Measurements from ENCODE around the gene NPR2.

Gene NPR2

DNA sequence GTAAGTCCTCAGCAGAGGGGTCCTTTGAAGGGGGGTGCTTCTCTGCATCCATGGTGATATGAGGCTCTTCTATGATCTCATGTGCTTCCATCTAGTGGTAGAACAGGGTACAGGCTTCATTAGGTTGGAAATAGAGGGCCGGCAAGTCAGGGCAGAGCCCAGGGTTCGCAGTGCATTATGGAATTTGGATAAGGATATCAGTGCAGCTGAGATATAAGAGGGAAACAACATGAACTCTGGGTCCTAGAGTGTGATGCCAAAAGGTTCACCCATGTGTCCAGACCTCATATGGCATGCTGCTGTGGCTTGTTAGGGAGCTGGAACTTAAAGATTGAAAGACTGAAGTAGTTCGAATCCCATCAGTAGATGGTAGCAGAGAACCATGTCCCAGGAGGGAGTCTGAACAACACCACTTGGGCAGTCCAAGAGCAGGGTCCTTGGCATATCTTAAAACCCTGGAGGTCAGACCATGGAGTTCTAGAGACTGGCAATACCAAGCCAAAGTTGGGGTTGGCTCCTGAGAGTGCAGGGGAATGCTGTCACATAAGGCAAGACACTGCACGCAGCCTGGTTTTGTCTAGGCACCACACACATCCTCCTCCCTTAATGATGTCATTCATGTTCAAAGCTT is 34.8 kb downstream of the NPR2 start:
- no peaks in the 10 kb centered on the region for H3K27me3 ChIP-seq
- peak; percentile 51 for DNase-seq
- H3K4me3 ChIP-seq (ENCODE audit: low read depth, low read length) = no peak overlapping the region
- H3K9me3 ChIP-seq = no peaks in the 10 kb centered on the region
- TF ChIP-seq, protein P1, sequence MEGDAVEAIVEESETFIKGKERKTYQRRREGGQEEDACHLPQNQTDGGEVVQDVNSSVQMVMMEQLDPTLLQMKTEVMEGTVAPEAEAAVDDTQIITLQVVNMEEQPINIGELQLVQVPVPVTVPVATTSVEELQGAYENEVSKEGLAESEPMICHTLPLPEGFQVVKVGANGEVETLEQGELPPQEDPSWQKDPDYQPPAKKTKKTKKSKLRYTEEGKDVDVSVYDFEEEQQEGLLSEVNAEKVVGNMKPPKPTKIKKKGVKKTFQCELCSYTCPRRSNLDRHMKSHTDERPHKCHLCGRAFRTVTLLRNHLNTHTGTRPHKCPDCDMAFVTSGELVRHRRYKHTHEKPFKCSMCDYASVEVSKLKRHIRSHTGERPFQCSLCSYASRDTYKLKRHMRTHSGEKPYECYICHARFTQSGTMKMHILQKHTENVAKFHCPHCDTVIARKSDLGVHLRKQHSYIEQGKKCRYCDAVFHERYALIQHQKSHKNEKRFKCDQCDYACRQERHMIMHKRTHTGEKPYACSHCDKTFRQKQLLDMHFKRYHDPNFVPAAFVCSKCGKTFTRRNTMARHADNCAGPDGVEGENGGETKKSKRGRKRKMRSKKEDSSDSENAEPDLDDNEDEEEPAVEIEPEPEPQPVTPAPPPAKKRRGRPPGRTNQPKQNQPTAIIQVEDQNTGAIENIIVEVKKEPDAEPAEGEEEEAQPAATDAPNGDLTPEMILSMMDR (IDR thresholded peaks at IDR 0.05; ENCODE audit: low read depth, low read length) = peak; percentile 85
- H3K36me3 ChIP-seq = no peaks in the 10 kb centered on the region
- peaks cover 3% of the 10 kb centered on the region; the same call in 1 of the 2 replicates for H3K4me1 ChIP-seq

DNA sequence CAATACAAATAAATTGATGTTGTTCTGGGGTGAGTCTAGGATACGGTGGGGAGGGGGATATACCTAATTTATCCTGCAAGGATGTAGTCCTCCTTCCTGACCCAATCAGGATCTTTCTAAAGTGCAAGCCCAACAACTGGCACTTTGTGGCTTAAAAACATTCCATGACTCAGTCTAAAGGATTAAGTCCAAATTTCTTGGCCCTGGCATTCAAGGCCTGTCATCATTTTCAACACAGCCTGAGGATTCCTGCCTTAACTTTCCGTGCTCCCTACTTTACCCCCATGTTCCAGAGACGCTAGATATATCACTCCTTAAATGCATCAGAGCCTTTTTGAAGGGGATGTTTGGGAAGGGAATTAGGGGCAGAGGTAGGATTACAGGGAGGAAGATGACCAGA is 36.1 kb downstream of the NPR2 start:
- Histone ChIP-seq H3K36me3 (no peaks in the 10 kb centered on the region), H3K4me1 (peaks cover 3% of the 10 kb centered on the region; the same call in 1 of the 2 replicates), H3K9me3 (no peaks in the 10 kb centered on the region), H3K27me3 (no peaks in the 10 kb centered on the region), H3K4me3 (ENCODE audit: low read depth, low read length) (no peak overlapping the region)
- TF ChIP-seq, protein P1 (IDR thresholded peaks at IDR 0.05; ENCODE audit: low read depth, low read length) = no peak
- no peak for DNase-seq

DNA sequence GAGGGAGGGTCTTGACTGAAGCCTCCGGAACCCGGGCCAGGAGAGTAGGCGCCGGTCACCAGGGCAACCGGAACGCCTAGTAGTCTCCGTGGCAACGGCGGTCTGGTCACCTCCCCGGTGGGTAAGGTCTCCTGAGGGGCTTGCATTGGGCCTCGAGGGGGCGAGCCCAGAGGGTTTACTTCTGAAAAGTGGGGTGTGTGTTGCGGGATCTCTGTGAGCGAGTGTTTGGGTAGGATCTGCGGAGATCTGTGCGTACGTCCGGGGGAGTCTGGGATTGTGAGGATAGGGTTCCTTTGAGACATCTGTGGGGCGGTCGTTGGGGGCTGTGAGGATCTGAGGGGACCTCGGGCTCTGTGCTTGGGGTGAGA is 37.3 kb downstream of the NPR2 start, which contains the start of gene FAM221B:
Gene FAM221B, minus strand, starts transcription at position 17 of the 368 bp plus-strand sequence. CDS start 2,571 bp downstream, outside the sequence.
- TF ChIP-seq, protein P1 (IDR thresholded peaks at IDR 0.05; ENCODE audit: low read depth, low read length) = no peak
- peaks cover 3% of the 10 kb centered on the region; the same call in 1 of the 2 replicates for H3K4me1 ChIP-seq
- DNase-seq = peak; percentile 28

GRCh38 chr9:35829084-35829763 is 37.8 kb downstream of the NPR2 start, which contains the start of gene TMEM8B:
TSS of gene TMEM8B (plus strand) at chr9:35829228. CDS start at chr9:35829448, 220 bp downstream.
- DNase-seq = peak; percentile 99
- H3K9me3 ChIP-seq = no peaks in the 10 kb centered on the region
- H3K27me3 ChIP-seq = no peaks in the 10 kb centered on the region
- H3K4me3 ChIP-seq (ENCODE audit: low read depth, low read length) = peak within 1 kb of the TSS; percentile 65
- peaks cover 3% of the 10 kb centered on the region; the same call in 1 of the 2 replicates for H3K4me1 ChIP-seq
- TF ChIP-seq, protein P1 (IDR thresholded peaks at IDR 0.05; ENCODE audit: low read depth, low read length) = no peak
- H3K36me3 ChIP-seq = no peaks in the 10 kb centered on the region

More for the DNA sequence above, 37.3 kb downstream of the NPR2 start, which contains the start of gene FAM221B:
- Histone ChIP-seq H3K4me3 (ENCODE audit: low read depth, low read length) (peak within 1 kb of the TSS; percentile 65), H3K36me3 (no peaks in the 10 kb centered on the region), H3K27me3 (no peaks in the 10 kb centered on the region), H3K9me3 (no peaks in the 10 kb centered on the region)

- Histone ChIP-seq H3K9me3 (no peaks in the 10 kb centered on the region), H3K36me3 (no peaks in the 10 kb centered on the region), H3K27me3 (no peaks in the 10 kb centered on the region), H3K4me1 (peaks cover 3% of the 10 kb centered on the region; the same call in 1 of the 2 replicates), H3K4me3 (ENCODE audit: low read depth, low read length) (peak overlapping the region; percentile 65)
- DNase-seq = no peak
- TF ChIP-seq, protein P1 (IDR thresholded peaks at IDR 0.05; ENCODE audit: low read depth, low read length) = no peak
These were observed 38.3 kb downstream of the NPR2 start for GRCh38 chr9:35829764-35830096.

DNA sequence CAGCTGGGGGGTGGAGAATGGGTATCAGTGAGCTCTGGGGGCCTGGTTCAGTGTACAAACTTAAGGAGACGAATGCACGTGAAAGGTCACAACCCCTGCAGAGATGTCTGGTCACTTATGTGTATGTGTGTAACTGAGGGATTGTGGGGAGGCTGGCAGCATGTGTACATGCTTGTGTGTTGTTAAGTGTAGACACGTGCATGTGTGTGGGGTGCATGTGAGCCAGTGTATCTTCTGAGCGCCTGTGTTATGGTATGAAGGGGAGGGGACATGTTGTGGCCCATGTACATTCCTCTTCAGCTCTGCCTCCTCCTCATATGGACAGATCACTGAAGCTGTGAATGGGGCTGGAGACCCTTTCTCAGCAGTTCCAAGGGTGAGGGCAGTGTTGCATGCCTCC is 39.6 kb downstream of the NPR2 start:
- no peaks in the 10 kb centered on the region for H3K9me3 ChIP-seq
- no peaks in the 10 kb centered on the region for H3K27me3 ChIP-seq
- no peaks in the 10 kb centered on the region for H3K36me3 ChIP-seq
- no peak for DNase-seq
- peaks cover 3% of the 10 kb centered on the region; the same call in 1 of the 2 replicates for H3K4me1 ChIP-seq
- TF ChIP-seq, protein P1 (IDR thresholded peaks at IDR 0.05; ENCODE audit: low read depth, low read length) = no peak
- no peak overlapping the region for H3K4me3 ChIP-seq (ENCODE audit: low read depth, low read length)

Data from BE2C (cell line).